BLaER1 treated with 17β-estradiol and CSF1 and Interleukin-3, amounts not matched to agents 10 nM and 100 nM (cell line): ENCODE data around the gene ZMYND8.
"Not testable (repeated sequence)": the region's sequence is repeated elsewhere in the genome, so short reads cannot be mapped to it uniquely, and the experiment has no call there.

Experiments used
- H3K27ac ChIP-seq, 11 experiments: shearing (Covaris generic); formaldehyde crosslinking; 2 replicates each; pipeline ENCODE4 v1.8.1; 2022
- H3K27me3 ChIP-seq, 11 experiments: shearing (Covaris generic); formaldehyde crosslinking; 2 replicates each; pipeline ENCODE4 v1.8.1; 2022
- H3K36me3 ChIP-seq, 11 experiments: shearing (Covaris generic); formaldehyde crosslinking; 2 replicates each; pipeline ENCODE4 v1.8.1; 2022
- H3K4me1 ChIP-seq, 10 experiments: shearing (Covaris generic); formaldehyde crosslinking; 2 replicates each; pipeline ENCODE4 v1.8.1; 2022
- H3K4me2 ChIP-seq, 11 experiments: shearing (Covaris generic); formaldehyde crosslinking; 2 replicates each; pipeline ENCODE4 v1.8.1; 2022
- H3K4me3 ChIP-seq, 10 experiments: shearing (Covaris generic); formaldehyde crosslinking; 2 replicates each; pipeline ENCODE4 v1.8.1; 2022
- H3K9ac ChIP-seq, 11 experiments: shearing (Covaris generic); formaldehyde crosslinking; 2 replicates each; pipeline ENCODE4 v1.8.1; 2022
- H3K9me3 ChIP-seq, 11 experiments: shearing (Covaris generic); formaldehyde crosslinking; replicated peaks in 1 of 11; 2 replicates each; pipeline ENCODE4 v1.8.1; 2022
- H4K20me1 ChIP-seq, 11 experiments: shearing (Covaris generic); formaldehyde crosslinking; 2 replicates each; pipeline ENCODE4 v1.8.1; 2022
- Cebpa-rat ChIP-seq, 11 experiments: shearing (Covaris generic); IDR thresholded peaks; 2 replicates each; pipeline ENCODE4 v1.8.1; 2022

ZMYND8 gene

GRCh38 chr20:47281376-47281775 is 75.1 kb downstream of the ZMYND8 start:
- Histone ChIP-seq H3K4me3 (no peak overlapping the region), H3K9ac (no peak overlapping the region), H3K27ac (no peak overlapping the region), H3K4me2 (no peak overlapping the region), H3K27me3 (no peaks in the 10 kb centered on the region), H3K36me3 (peaks cover 96 to 100% (median 100%) of the 10 kb centered on the region in 11 experiments), H4K20me1 (peaks cover 0 to 51% (median 18%) of the 10 kb centered on the region in 11 experiments; a peak in 12 of 22 replicates), H3K4me1 (peaks cover 7 to 33% (median 18%) of the 10 kb centered on the region in 10 experiments; a peak in 18 of 20 replicates), H3K9me3 (no peaks in the 10 kb centered on the region)
- TF ChIP-seq Cebpa-rat (IDR thresholded peaks at IDR 0.05): no peak

GRCh38 chr20:47280668-47281067 is 75.8 kb downstream of the ZMYND8 start:
- peaks cover 0 to 57% (median 24%) of the 10 kb centered on the region in 11 experiments; a peak in 14 of 22 replicates for H4K20me1 ChIP-seq
- no peak for TF ChIP-seq Cebpa-rat (IDR thresholded peaks at IDR 0.05)
- peaks cover 96 to 100% (median 100%) of the 10 kb centered on the region in 11 experiments for H3K36me3 ChIP-seq

GRCh38 chr20:47280228-47280627 is 76.3 kb downstream of the ZMYND8 start:
- no peak for TF ChIP-seq Cebpa-rat (IDR thresholded peaks at IDR 0.05)
- H3K4me1 ChIP-seq: peaks cover 18 to 44% (median 28%) of the 10 kb centered on the region in 10 experiments
- no peaks in the 10 kb centered on the region for H3K9me3 ChIP-seq
- no peaks in the 10 kb centered on the region for H3K27me3 ChIP-seq
- H3K4me2 ChIP-seq: 0 out of 22 replicates have a peak overlapping the region, but pooled peaks of 1 of the 11 experiments have one; percentile 10
- H4K20me1 ChIP-seq: peaks cover 0 to 62% (median 29%) of the 10 kb centered on the region in 11 experiments; a peak in 15 of 22 replicates
- H3K4me3 ChIP-seq: no peak overlapping the region
- no peak overlapping the region for H3K9ac ChIP-seq
- peaks cover 96 to 100% (median 100%) of the 10 kb centered on the region in 11 experiments for H3K36me3 ChIP-seq
- peak overlapping the region in 2 of 11 experiments; percentile 3 to 17; a peak in 2 of 22 replicates for H3K27ac ChIP-seq

More at GRCh38 chr20:47280668-47281067, 75.8 kb downstream of the ZMYND8 start:
- H3K4me3 ChIP-seq: no peak overlapping the region
- H3K27ac ChIP-seq: 0 out of 22 replicates have a peak overlapping the region, but pooled peaks of 2 of the 11 experiments have one; percentile 3 to 17
- peak overlapping the region in 1 of 11 experiments; percentile 10; a peak in 1 of 22 replicates for H3K4me2 ChIP-seq
- no peaks in the 10 kb centered on the region for H3K9me3 ChIP-seq
- no peak overlapping the region for H3K9ac ChIP-seq
- peaks cover 14 to 40% (median 24%) of the 10 kb centered on the region in 10 experiments for H3K4me1 ChIP-seq
- H3K27me3 ChIP-seq: no peaks in the 10 kb centered on the region

GRCh38 chr20:47278907-47279348 is 77.6 kb downstream of the ZMYND8 start:
- Histone ChIP-seq H3K36me3 (peaks cover 89 to 100% (median 94%) of the 10 kb centered on the region in 11 experiments), H3K4me3 (no peak overlapping the region), H4K20me1 (peaks cover 0 to 66% (median 35%) of the 10 kb centered on the region in 11 experiments; a peak in 16 of 22 replicates), H3K4me2 (no peak overlapping the region), H3K4me1 (peaks cover 31 to 57% (median 41%) of the 10 kb centered on the region in 10 experiments), H3K27ac (peak overlapping the region in 2 of 11 experiments; percentile 26 to 31; a peak in 4 of 22 replicates), H3K9ac (no peak overlapping the region), H3K9me3 (no peaks in the 10 kb centered on the region), H3K27me3 (no peaks in the 10 kb centered on the region)
- TF ChIP-seq Cebpa-rat (IDR thresholded peaks at IDR 0.05): no peak

- not testable (repeated sequence) for H3K27me3 ChIP-seq, H3K4me3 ChIP-seq, H3K9me3 ChIP-seq, H3K27ac ChIP-seq
- Histone ChIP-seq H3K4me2 (peak overlapping the region in 6 of 11 experiments; percentile 2 to 29 (median 19); a peak in 8 of 22 replicates), H4K20me1 (peaks cover 6 to 77% (median 40%) of the 10 kb centered on the region in 11 experiments; a peak in 18 of 22 replicates), H3K4me1 (peaks cover 40 to 69% (median 52%) of the 10 kb centered on the region in 10 experiments), H3K9ac (peak overlapping the region in 1 of 11 experiments; percentile 30; a peak in 1 of 22 replicates), H3K36me3 (peaks cover 84 to 100% (median 92%) of the 10 kb centered on the region in 11 experiments)
Measured at GRCh38 chr20:47277535-47277872, 79.0 kb downstream of the ZMYND8 start.

- Histone ChIP-seq H3K27me3 (no peaks in the 10 kb centered on the region), H4K20me1 (peaks cover 6 to 76% (median 45%) of the 10 kb centered on the region in 11 experiments; a peak in 18 of 22 replicates), H3K4me2 (peak overlapping the region in 6 of 11 experiments; percentile 2 to 29 (median 19); a peak in 7 of 22 replicates), H3K9me3 (no peaks in the 10 kb centered on the region), H3K4me3 (no peak overlapping the region), H3K4me1 (peaks cover 42 to 75% (median 52%) of the 10 kb centered on the region in 10 experiments), H3K27ac (no peak overlapping the region), H3K36me3 (peaks cover 83 to 100% (median 92%) of the 10 kb centered on the region in 11 experiments), H3K9ac (peak overlapping the region in 1 of 11 experiments; percentile 30; a peak in 1 of 22 replicates)
- TF ChIP-seq Cebpa-rat (IDR thresholded peaks at IDR 0.05): no peak
Measured at GRCh38 chr20:47276851-47277534, 79.5 kb downstream of the ZMYND8 start.

GRCh38 chr20:47276251-47276650 is 80.2 kb downstream of the ZMYND8 start:
- Histone ChIP-seq H3K4me1 (peaks cover 44 to 77% (median 53%) of the 10 kb centered on the region in 10 experiments), H3K4me2 (peak overlapping the region in 3 of 11 experiments; percentile 75 to 85 (median 76); a peak in 7 of 22 replicates), H3K9me3 (no peaks in the 10 kb centered on the region), H3K9ac (0 out of 22 replicates have a peak overlapping the region, but pooled peaks of 2 of the 11 experiments have one; percentile 71), H3K4me3 (no peak overlapping the region), H4K20me1 (peaks cover 6 to 76% (median 44%) of the 10 kb centered on the region in 11 experiments; a peak in 18 of 22 replicates), H3K27me3 (no peaks in the 10 kb centered on the region), H3K36me3 (peaks cover 82 to 100% (median 92%) of the 10 kb centered on the region in 11 experiments), H3K27ac (peak overlapping the region in 6 of 11 experiments; percentile 12 to 87 (median 54); a peak in 8 of 22 replicates)
- TF ChIP-seq Cebpa-rat (IDR thresholded peaks at IDR 0.05): no peak

- Histone ChIP-seq H3K4me3 (no peak overlapping the region), H3K27ac (peak overlapping the region; percentile 57 to 87 (median 72); a peak in 15 of 22 replicates), H4K20me1 (peaks cover 6 to 80% (median 48%) of the 10 kb centered on the region in 11 experiments; a peak in 18 of 22 replicates), H3K4me2 (peak overlapping the region in 9 of 11 experiments; percentile 6 to 85 (median 53); a peak in 13 of 22 replicates), H3K4me1 (peaks cover 44 to 80% (median 56%) of the 10 kb centered on the region in 10 experiments), H3K36me3 (peaks cover 82 to 100% (median 91%) of the 10 kb centered on the region in 11 experiments), H3K9ac (peak overlapping the region in 6 of 11 experiments; percentile 27 to 71 (median 62); a peak in 8 of 22 replicates), H3K9me3 (no peaks in the 10 kb centered on the region), H3K27me3 (no peaks in the 10 kb centered on the region)
- no peak for TF ChIP-seq Cebpa-rat (IDR thresholded peaks at IDR 0.05)
Measured at GRCh38 chr20:47275548-47275947, 81.0 kb downstream of the ZMYND8 start.
